ENCODE measurements around the gene ADAMTS20. TPM values are rescaled to one million over a fixed set of nuclear protein-coding genes. Genes with fewer than 3 reads are reported as not detected.

The ADAMTS20 gene
- total RNA-seq (not detected in 2 replicates), polyA plus RNA-seq (not detected in 2 replicates), polyA minus RNA-seq (not detected in 2 replicates), Bru-seq, nascent RNA (percentile 2 among the genes with signal in this experiment), BruChase-seq, experiment 1, labeled RNA remaining after a 6-hour chase (percentile 1 among the genes with signal in this experiment), BruChase-seq, experiment 2, labeled RNA remaining after a 2-hour chase (percentile 2 among the genes with signal in this experiment)
- polyA plus RNA-seq (2011; cell fraction: cytosol; rRNA removed), result not detected in 2 replicates
- not detected in 2 replicates for polyA plus RNA-seq (2011; cell fraction: nucleus; rRNA removed)
- not detected in 2 replicates for polyA plus RNA-seq (2012)
- polyA minus RNA-seq (2011; cell fraction: cytosol; rRNA and poly(A)+ RNA removed), result not detected
- polyA minus RNA-seq (2011; cell fraction: nucleus; rRNA and poly(A)+ RNA removed), result not detected in 2 replicates
- long read RNA-seq, result 0 reads

- dilution Hi-C loops (cut with MboI; ENCODE audit: extremely low pct_ligation_motif_present, low sequenced_read_pairs), result no loop called here
- Histone ChIP-seq H3K9me1 (replicated peaks; ENCODE audit: control insufficient read depth, extremely low read depth, insufficient read depth, low read length) (no peaks in the 10 kb centered on the region), H3K27ac (ENCODE audit: insufficient read depth, low read depth, low read length) (no peak within 1 kb of the TSS)
These were observed at the start of gene ADAMTS20 for GRCh38 chr12:43551971-43552559. Gene ADAMTS20 (minus strand): TSS chr12:43552203. CDS start chr12:43551921, 282 bp downstream.

More at GRCh38 chr12:43551971-43552559, at the start of gene ADAMTS20:
- Histone ChIP-seq H4K20me1 (replicated peaks; ENCODE audit: control insufficient read depth, extremely low read depth, insufficient read depth, low read length) (no peaks in the 10 kb centered on the region), H3K4me1 (ENCODE audit: control insufficient read depth, extremely low read depth, insufficient read depth, low read length) (no peaks in the 10 kb centered on the region), H3K9ac (replicated peaks; ENCODE audit: extremely low read depth, insufficient read depth, low read length) (no peak within 1 kb of the TSS), H3K36me3 (ENCODE audit: control insufficient read depth in 2 of 2, extremely low read depth in 1 of 2, insufficient read depth in 2 of 2, low read length in 2 of 2) (no peaks in the 10 kb centered on the region), H3K27me3 (ENCODE audit: control insufficient read depth in 2 of 2, insufficient read depth in 2 of 2, low read length in 2 of 2) (peaks cover 24 to 42% of the 10 kb centered on the region in 2 experiments), H3K4me3 (replicated peaks in 1 of 3; ENCODE audit: insufficient read depth in 1 of 3, low read depth in 1 of 3, low read length in 3 of 3) (peak within 1 kb of the TSS in 1 of 3 experiments; percentile 10), H3K9me3 (replicated peaks; ENCODE audit: control insufficient read depth, insufficient read depth, low read length) (no peaks in the 10 kb centered on the region), H3K79me2 (ENCODE audit: control insufficient read depth, insufficient read depth, low read length) (no peaks in the 10 kb centered on the region), H3K4me2 (ENCODE audit: insufficient read depth, low read length) (peak within 1 kb of the TSS; percentile 42), H2AFZ (ENCODE audit: low read depth, low read length) (peak within 1 kb of the TSS; percentile 21)
- intact Hi-C loops (cut with micrococcal nuclease), result no loop called here
- DNase-seq (ENCODE audit: low read depth, low spot score) (no peak), FAIRE-seq (no peak)
- BruUV-seq (replicated peaks), result no TSS peak
- ChIA-PET CTCF (no interaction called here), POLR2A (no interaction called here)
- TF ChIP-seq JUN (IDR thresholded peaks at IDR 0.05; ENCODE audit: borderline replicate concordance, insufficient read depth, insufficient read length, low read depth), result no peak
- TF ChIP-seq, protein P1, sequence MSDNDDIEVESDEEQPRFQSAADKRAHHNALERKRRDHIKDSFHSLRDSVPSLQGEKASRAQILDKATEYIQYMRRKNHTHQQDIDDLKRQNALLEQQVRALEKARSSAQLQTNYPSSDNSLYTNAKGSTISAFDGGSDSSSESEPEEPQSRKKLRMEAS (IDR thresholded peaks at IDR 0.05; ENCODE audit: insufficient read depth, insufficient read length), result no peak
- TF ChIP-seq CTCF (IDR thresholded peaks at IDR 0.05; ENCODE audit: extremely low read depth in 1 of 2, insufficient read depth in 1 of 2, low read depth in 1 of 2, low read length in 2 of 2), result no peak
- TF ChIP-seq EZH2 (IDR thresholded peaks at IDR 0.05; ENCODE audit: borderline replicate concordance, low read depth, low read length, severe bottlenecking), result no peak
- no peak for TF ChIP-seq FOS (IDR thresholded peaks at IDR 0.05; ENCODE audit: borderline replicate concordance, insufficient read depth, low read length)
- no peak for TF ChIP-seq MYC (IDR thresholded peaks at IDR 0.05; ENCODE audit: low read depth, low read length)
- no peak for TF ChIP-seq POLR2AphosphoS5 (IDR thresholded peaks at IDR 0.05; ENCODE audit: insufficient read depth, low read depth, low read length)
- TF ChIP-seq GATA2 (IDR thresholded peaks at IDR 0.05; ENCODE audit: insufficient read depth, insufficient read length, low read depth, low read length), result no peak
- TF ChIP-seq POLR2A (IDR thresholded peaks at IDR 0.05; ENCODE audit: low read depth, low read length), result no peak
